Smooth muscle cell (in vitro differentiated cells): ENCODE data around the gene GP9. TPM values are rescaled to one million over a fixed set of nuclear protein-coding genes. Genes with fewer than 3 reads are reported as not detected.

Experiments used
- DNase-seq: peaks from one replicate; lab custom pipeline; 2025; ENCODE audit not compliant: unreplicated experiment; lab: John Stamatoyannopoulos, UW
- H2AFZ ChIP-seq: fragments of 200-600 bp; sonication (generic); 2 replicates; pipeline ENCODE4 v1.6.0; 2016; ENCODE audit warnings: antibody characterized with exemption, low read depth, mild to moderate bottlenecking
- H3F3A ChIP-seq: fragments of 200-600 bp; sonication (generic); 2 replicates; pipeline ENCODE4 v1.6.0; 2017; ENCODE audit warnings: antibody characterized with exemption, low read depth
- H3K27ac ChIP-seq: fragments of 200-600 bp; sonication (generic); 2 replicates; pipeline ENCODE4 v1.5.1; 2016; ENCODE audit warnings: low read depth, mild to moderate bottlenecking
- H3K27me3 ChIP-seq: fragments of 200-600 bp; sonication (generic); 2 replicates; pipeline ENCODE4 v1.6.1; 2016; ENCODE audit warnings: low read depth, mild to moderate bottlenecking
- H3K36me3 ChIP-seq: fragments of 200-600 bp; sonication (generic); 2 replicates; pipeline ENCODE4 v1.5.1; 2016; ENCODE audit warnings: low read depth
- H3K4me1 ChIP-seq: fragments of 200-600 bp; sonication (generic); 2 replicates; pipeline ENCODE4 v1.5.1; 2016; ENCODE audit warnings: low read depth
- H3K4me2 ChIP-seq: fragments of 200-600 bp; sonication (generic); 2 replicates; pipeline ENCODE4 v1.6.0; 2016; ENCODE audit warnings: mild to moderate bottlenecking
- H3K4me3 ChIP-seq: fragments of 200-600 bp; sonication (generic); 2 replicates; pipeline ENCODE4 v1.5.1; 2016; ENCODE audit warnings: mild to moderate bottlenecking
- H3K79me2 ChIP-seq: fragments of 200-600 bp; sonication (generic); 2 replicates; pipeline ENCODE4 v1.6.0; 2016; ENCODE audit warnings: low read depth, mild to moderate bottlenecking
- H3K9ac ChIP-seq: fragments of 200-600 bp; sonication (generic); 2 replicates; pipeline ENCODE4 v1.6.0; 2016; ENCODE audit warnings: low read depth
- H3K9me3 ChIP-seq: fragments of 200-600 bp; sonication (generic); replicated peaks from 2 replicates; pipeline ENCODE4 v1.5.1; 2016; ENCODE audit warnings: low read depth
- H4K20me1 ChIP-seq: fragments of 200-600 bp; sonication (generic); 2 replicates; pipeline ENCODE4 v1.6.0; 2016; ENCODE audit warnings: low read depth
- CTCF ChIP-seq: fragments of 200-600 bp; sonication (generic); IDR thresholded peaks from 2 replicates; pipeline ENCODE4 v1.5.1; 2017; ENCODE audit warnings: borderline replicate concordance, mild to moderate bottlenecking, antibody characterized with exemption; ENCODE audit not compliant: insufficient read depth, poor library complexity, severe bottlenecking
- WGBS: methylation state at CpG from one replicate; pipeline ENCODE4 v1.1.7; 2016; ENCODE audit warnings: low lambda C conversion rate; 5-methylcytosine and 5-hydroxymethylcytosine counted together
- polyA plus RNA-seq: library from polyadenylated mRNA; unstranded; fragments of >200 nt; fragmentation: Nextera tagmentation; extraction: Ambion mirVana; gene quantifications from 2 replicates; pipeline ENCODE4 v1.2.1, GENCODE V29; 2016
- total RNA-seq: library from RNA; depleted of rRNA; stranded (reverse); fragments of >200 nt; gene quantifications from 2 replicates; pipeline ENCODE4 v1.2.3, GENCODE V29; 2014

The GP9 gene
- total and polyA plus RNA-seq, 2 experiments from 2014 or later: not detected

DNA sequence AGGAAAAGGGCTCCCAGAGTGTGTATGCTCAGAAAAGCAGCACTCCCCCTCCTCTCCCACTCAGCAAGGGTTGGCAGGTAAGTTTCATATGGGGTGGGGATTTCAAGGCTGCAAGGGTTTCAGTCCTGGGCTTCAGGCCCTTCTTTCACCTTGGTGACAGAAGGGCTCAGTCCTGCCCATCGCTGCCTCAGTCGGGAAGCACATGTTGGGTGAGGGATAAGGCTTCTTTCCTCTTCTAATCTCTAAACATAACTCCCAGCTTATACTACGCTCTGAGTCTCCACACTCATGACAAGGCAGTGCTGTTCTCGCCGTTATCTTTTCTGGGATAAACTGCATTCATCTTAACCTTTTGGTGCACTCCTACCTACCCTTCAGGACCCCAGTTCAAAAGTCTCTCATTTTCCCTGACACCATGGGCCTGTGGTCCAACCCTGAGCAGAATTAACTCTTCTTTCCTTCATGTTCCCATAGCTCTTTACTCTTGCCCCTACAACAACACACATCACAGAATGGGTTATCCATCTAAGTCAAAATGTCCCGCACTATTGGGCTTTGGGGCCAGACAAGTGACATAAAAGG, 44.0 kb downstream of the GP9 start:
- Histone ChIP-seq H4K20me1 (peaks cover 97% of the 10 kb centered on the region), H3K4me2 (no peak overlapping the region), H3F3A (no peaks in the 10 kb centered on the region), H3K27ac (no peak overlapping the region), H3K9ac (no peak overlapping the region), H3K4me3 (no peak overlapping the region), H3K27me3 (no peaks in the 10 kb centered on the region), H2AFZ (no peak overlapping the region), H3K4me1 (no peaks in the 10 kb centered on the region), H3K9me3 (no peaks in the 10 kb centered on the region), H3K79me2 (peaks cover 35% of the 10 kb centered on the region), H3K36me3 (no peaks in the 10 kb centered on the region)
- WGBS: 71% methylated on average over 6 of the region's 6 CpGs
- no peak for TF ChIP-seq CTCF
- no peak for DNase-seq

DNA sequence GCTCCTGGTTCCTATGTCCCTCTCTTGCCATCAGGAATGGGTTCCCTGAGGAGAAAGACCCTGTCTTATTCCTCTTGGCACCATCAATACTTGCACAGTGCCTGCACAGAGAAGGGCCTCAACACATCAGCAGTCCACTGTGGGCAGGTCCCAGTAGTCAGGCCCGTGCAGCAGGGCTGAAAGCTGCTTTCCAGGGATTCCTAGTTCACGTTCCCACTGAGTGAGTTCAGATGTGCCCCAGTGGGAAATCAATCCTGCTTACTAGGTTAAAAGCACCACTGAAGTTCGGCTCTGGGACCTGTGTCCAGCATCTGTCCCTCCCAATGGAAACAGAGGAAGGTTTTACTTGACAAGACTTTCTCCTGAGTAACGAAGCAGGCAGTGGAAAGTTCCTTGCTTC, 45.3 kb downstream of the GP9 start:
- DNase-seq: no peak
- no peak overlapping the region for H3K9ac ChIP-seq
- 95% methylated on average over 4 of the region's 4 CpGs for WGBS
- H3F3A ChIP-seq: no peaks in the 10 kb centered on the region
- H3K9me3 ChIP-seq: no peaks in the 10 kb centered on the region
- no peak overlapping the region for H3K4me2 ChIP-seq
- H3K79me2 ChIP-seq: peaks cover 32% of the 10 kb centered on the region
- no peaks in the 10 kb centered on the region for H3K36me3 ChIP-seq
- H3K27me3 ChIP-seq: no peaks in the 10 kb centered on the region
- H4K20me1 ChIP-seq: peaks cover 97% of the 10 kb centered on the region
- no peak overlapping the region for H2AFZ ChIP-seq
- H3K4me3 ChIP-seq: no peak overlapping the region
- no peaks in the 10 kb centered on the region for H3K4me1 ChIP-seq
- no peak for TF ChIP-seq CTCF
- no peak overlapping the region for H3K27ac ChIP-seq

GRCh38 chr3:129106320-129106719, 45.7 kb downstream of the GP9 start:
- no peaks in the 10 kb centered on the region for H3K36me3 ChIP-seq
- no peak for TF ChIP-seq CTCF
- H3K9me3 ChIP-seq: no peaks in the 10 kb centered on the region
- no peak overlapping the region for H3K9ac ChIP-seq
- H3K79me2 ChIP-seq: peaks cover 37% of the 10 kb centered on the region
- 95% methylated on average over 5 of the region's 5 CpGs for WGBS
- DNase-seq: no peak
- peaks cover 97% of the 10 kb centered on the region for H4K20me1 ChIP-seq
- H2AFZ ChIP-seq: no peak overlapping the region
- no peak overlapping the region for H3K4me3 ChIP-seq
- no peaks in the 10 kb centered on the region for H3F3A ChIP-seq
- no peaks in the 10 kb centered on the region for H3K4me1 ChIP-seq
- no peak overlapping the region for H3K4me2 ChIP-seq
- no peak overlapping the region for H3K27ac ChIP-seq
- no peaks in the 10 kb centered on the region for H3K27me3 ChIP-seq

DNA sequence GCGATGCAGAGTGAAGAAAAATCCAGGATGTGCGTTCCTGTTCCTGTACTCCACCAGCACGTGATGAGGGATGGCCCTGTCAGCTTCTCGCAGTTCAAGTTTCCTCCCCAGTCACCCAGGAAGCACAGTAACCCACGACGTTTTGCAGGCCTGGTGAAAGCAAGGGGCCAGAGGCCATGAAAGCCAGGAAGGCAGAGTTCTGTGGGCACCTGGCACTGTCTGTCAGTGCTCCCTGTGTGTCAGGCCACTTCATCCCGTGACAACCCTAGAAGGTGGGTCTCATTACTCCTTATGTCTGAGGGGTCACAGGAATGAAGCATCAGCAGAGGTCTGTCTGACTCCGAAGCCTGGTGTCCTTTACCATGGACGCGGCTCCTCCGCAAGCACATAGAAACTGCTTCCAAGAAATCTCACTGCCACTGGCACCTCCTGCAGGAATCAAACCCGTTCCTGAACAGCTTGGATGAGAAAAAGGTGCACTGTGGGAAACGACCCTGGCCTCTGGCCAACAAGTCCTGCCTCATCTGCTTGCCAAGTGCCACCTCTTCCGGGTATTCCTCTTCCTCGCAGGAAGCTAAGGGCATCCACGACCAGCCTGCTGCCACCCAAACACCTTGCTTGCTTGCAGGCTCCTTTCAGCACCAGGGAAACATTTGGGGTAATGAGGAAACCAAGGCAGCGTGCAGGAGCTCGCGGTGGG, 46.4 kb downstream of the GP9 start:
- H3K79me2 ChIP-seq: peaks cover 44% of the 10 kb centered on the region
- H3K4me3 ChIP-seq: no peak overlapping the region
- no peak overlapping the region for H3K4me2 ChIP-seq
- no peaks in the 10 kb centered on the region for H3K9me3 ChIP-seq
- TF ChIP-seq CTCF: no peak
- WGBS: 95% methylated on average over 19 of the region's 19 CpGs
- H3K9ac ChIP-seq: no peak overlapping the region
- H3F3A ChIP-seq: no peaks in the 10 kb centered on the region
- H2AFZ ChIP-seq: no peak overlapping the region
- H3K27ac ChIP-seq: no peak overlapping the region
- H3K36me3 ChIP-seq: no peaks in the 10 kb centered on the region
- no peak for DNase-seq
- H3K4me1 ChIP-seq: no peaks in the 10 kb centered on the region
- H4K20me1 ChIP-seq: peaks cover 97% of the 10 kb centered on the region
- H3K27me3 ChIP-seq: no peaks in the 10 kb centered on the region
